K562 (cell line): Measurements from ENCODE around the gene SIRT2. TPM values are rescaled to one million over a fixed set of nuclear protein-coding genes. Genes with fewer than 3 reads are reported as not detected.
A peak's percentile ranks its signal among the peaks of the same experiment; 100 is the strongest.

Experiments
- ATAC-seq: fragments of 200-7000 bp; cut with Tn5 transposase; 3 replicates; pipeline ENCODE4 v1.9.1; 2020; ENCODE audit warnings: moderate library complexity
- BruUV-seq: library from RNA; stranded (reverse); fragments of 400-500 nt; replicated peaks from 2 replicates; lab custom pipeline; 2021; lab: Mats Ljungman, UMichigan
- CTCF ChIA-PET: fragments of 300-600 bp; formaldehyde crosslinking; extraction: SDS; loops from one replicate; lab custom pipeline; 2021; ENCODE audit warnings: low intra/inter-chr PET ratio; lab: Yijun Ruan, JAX
- POLR2A ChIA-PET: fragments of 300-600, 350-650 bp; sonication (Branson Sonifier 250); formaldehyde crosslinking; extraction: SDS; loops from one replicate; lab custom pipeline; 2021; ENCODE audit warnings: antibody characterized with exemption, inconsistent platforms; lab: Yijun Ruan, JAX
- DNase-seq, 4 experiments: peaks; one replicate each; pipeline versions ENCODE4 v3.0.0 to v3.0.0-alpha.2; 2011 to 2018; ENCODE audit warnings: low spot score in 3 of 4, mixed read lengths in 3 of 4; ENCODE audit errors: extremely low read depth in 1 of 4
- FAIRE-seq: peaks from 2 replicates; lab custom pipeline; 2011; peaks lifted over from hg19 to GRCh38; lab: Jason Lieb, UNC
- H2AFZ ChIP-seq: 2 replicates; pipeline ENCODE4 v1.6.0; 2011; ENCODE audit warnings: low read depth, low read length, control low read depth, inconsistent platforms
- H3K27ac ChIP-seq: fragments of 200-600 bp; 3 replicates; pipeline ENCODE4 v1.8.0; 2011; ENCODE audit warnings: low read depth, mild to moderate bottlenecking, control low read depth, inconsistent platforms, low read length, moderate library complexity, mixed read lengths; ENCODE audit errors: extremely low read depth
- H3K27me3 ChIP-seq, 2 experiments: fragments of 300-600 bp in 1 of 2; 2 replicates in 1 of 2; 3 replicates in 1 of 2; pipeline versions ENCODE4 v1.6.0 to v1.8.0; 2011; ENCODE audit warnings: inconsistent platforms in 2 of 2, low read length in 2 of 2, mild to moderate bottlenecking in 1 of 2, mixed read lengths in 1 of 2, moderate library complexity in 1 of 2; ENCODE audit not compliant: control insufficient read depth in 2 of 2, insufficient read depth in 2 of 2
- H3K36me3 ChIP-seq: fragments of 300-600 bp; 3 replicates; pipeline ENCODE4 v1.8.0; 2011; ENCODE audit warnings: mild to moderate bottlenecking, low read length, inconsistent platforms; ENCODE audit not compliant: control insufficient read depth, insufficient read depth
- H3K4me1 ChIP-seq, 2 experiments: fragments of 200-600 bp in 1 of 2; replicated peaks in 1 of 2; 2 replicates in 1 of 2; 3 replicates in 1 of 2; pipeline versions ENCODE4 v1.5.1 to v1.8.0; 2011; ENCODE audit warnings: inconsistent platforms in 2 of 2, low read length in 2 of 2, mild to moderate bottlenecking in 1 of 2, mixed read lengths in 1 of 2, moderate library complexity in 1 of 2; ENCODE audit not compliant: control insufficient read depth in 2 of 2, insufficient read depth in 2 of 2
- H3K4me2 ChIP-seq: 2 replicates; pipeline ENCODE4 v1.6.1; 2011; ENCODE audit warnings: low read length, control low read depth, inconsistent platforms, mixed read lengths; ENCODE audit not compliant: insufficient read depth
- H3K4me3 ChIP-seq: fragments of 200-600 bp; sonication (generic), shearing (Covaris generic); 2 replicates; pipeline ENCODE4 v1.5.1; 2016; ENCODE audit warnings: control low read depth, inconsistent platforms
- H3K79me2 ChIP-seq: fragments of 200-600 bp; 3 replicates; pipeline ENCODE4 v1.8.0; 2011; ENCODE audit warnings: low read length, inconsistent platforms; ENCODE audit not compliant: control insufficient read depth, insufficient read depth
- H3K9ac ChIP-seq, 2 experiments: 2 replicates each; pipeline versions ENCODE4 v1.6.0 to v1.6.1; 2011; ENCODE audit warnings: low read depth in 2 of 2, low read length in 2 of 2, control low read depth in 1 of 2, inconsistent platforms in 1 of 2, mild to moderate bottlenecking in 1 of 2, mixed read lengths in 1 of 2; ENCODE audit not compliant: insufficient read depth in 1 of 2
- H3K9me1 ChIP-seq: one replicate; pipeline ENCODE4 v1.6.0; 2011; ENCODE audit warnings: inconsistent platforms, mild to moderate bottlenecking, low read length, moderate library complexity; ENCODE audit not compliant: control insufficient read depth, insufficient read depth
- H3K9me3 ChIP-seq: replicated peaks from 2 replicates; pipeline ENCODE4 v1.5.1; 2011; ENCODE audit warnings: low read depth, low read length, inconsistent platforms; ENCODE audit not compliant: control insufficient read depth, insufficient read depth
- H4K20me1 ChIP-seq: replicated peaks from 2 replicates; pipeline ENCODE4 v1.6.1; 2011; ENCODE audit warnings: low read length, inconsistent platforms, mixed read lengths; ENCODE audit not compliant: control insufficient read depth, insufficient read depth
- ATF3 ChIP-seq, 2 experiments: fragments of 450-650 bp in 1 of 2; sonication (generic) in 1 of 2; formaldehyde crosslinking in 1 of 2; IDR thresholded peaks in 1 of 2; conservative IDR thresholded peaks in 1 of 2; 2 replicates each; pipeline versions ENCODE4 v1.6.1 to v1.8.1; 2016 to 2023; ENCODE audit warnings: mild to moderate bottlenecking in 2 of 2, moderate library complexity in 2 of 2, inconsistent platforms in 1 of 2, missing genetic modification reagents in 1 of 2
- ATF7 ChIP-seq: fragments of 450-650 bp; IDR thresholded peaks from 2 replicates; pipeline ENCODE4 v1.7.1; 2014; ENCODE audit warnings: mild to moderate bottlenecking, moderate library complexity
- CHD4 ChIP-seq: fragments of 200-600 bp; sonication (generic); IDR thresholded peaks from 3 replicates; pipeline ENCODE4 v1.6.1; 2012; ENCODE audit warnings: low read depth, mild to moderate bottlenecking, mixed read lengths, low read length, inconsistent platforms; ENCODE audit not compliant: insufficient read depth, insufficient replicate concordance, poor library complexity, severe bottlenecking
- CTCF ChIP-seq, 3 experiments: IDR thresholded peaks in 2 of 3; conservative IDR thresholded peaks in 1 of 3; 2 replicates each; pipeline ENCODE4 v1.5.1; 2011 to 2012; ENCODE audit warnings: low read length in 3 of 3, mild to moderate bottlenecking in 3 of 3, control low read depth in 2 of 3, improper control_type of control experiment in 1 of 3, inconsistent platforms in 1 of 3, low read depth in 1 of 3, mixed read lengths in 1 of 3, moderate library complexity in 1 of 3; ENCODE audit not compliant: insufficient read depth in 2 of 3
- KAT8 ChIP-seq: fragments of 450-650 bp; IDR thresholded peaks from 2 replicates; pipeline ENCODE4 v1.6.1; 2016; ENCODE audit warnings: low read depth, mild to moderate bottlenecking
- KLF1 ChIP-seq: fragments of 450-650 bp; IDR thresholded peaks from 2 replicates; pipeline ENCODE4 v1.6.1; 2016; ENCODE audit warnings: missing genetic modification characterization, missing compliant biosample characterization
- MEF2A ChIP-seq: IDR thresholded peaks from 2 replicates; pipeline ENCODE4 v1.6.1; 2011; ENCODE audit warnings: low read depth, mild to moderate bottlenecking, low read length, moderate library complexity; ENCODE audit not compliant: control insufficient read depth
- NFYB ChIP-seq: IDR thresholded peaks from 2 replicates; pipeline ENCODE4 v1.6.1; 2011; ENCODE audit warnings: mild to moderate bottlenecking, moderate library complexity; ENCODE audit not compliant: insufficient read length; ENCODE audit errors: extremely low read depth
- RB1 ChIP-seq: fragments of 450-650 bp; IDR thresholded peaks from 2 replicates; pipeline ENCODE4 v1.6.1; 2017; ENCODE audit warnings: low read depth, mild to moderate bottlenecking
- SNIP1 ChIP-seq: fragments of 450-650 bp; IDR thresholded peaks from 2 replicates; pipeline ENCODE4 v1.7.1; 2017; ENCODE audit warnings: low read depth, mild to moderate bottlenecking
- WHSC1 ChIP-seq: IDR thresholded peaks from one replicate; pipeline ENCODE4 v1.6.1; 2012; ENCODE audit warnings: low read length, control low read depth, inconsistent platforms
- ZNF639 ChIP-seq, 2 experiments: fragments of 200-800 bp in 1 of 2; sonication (Bioruptor generic) in 1 of 2; sonication (generic) in 1 of 2; formaldehyde crosslinking in 1 of 2; IDR thresholded peaks in 1 of 2; conservative IDR thresholded peaks in 1 of 2; 2 replicates each; pipeline versions ENCODE4 v1.5.0 to v1.6.1; 2016 to 2020; ENCODE audit warnings: missing compliant biosample characterization in 1 of 2, missing genetic modification characterization in 1 of 2, missing genetic modification reagents in 1 of 2
- WGBS: fragments of 100-300 bp; shearing (Covaris generic); methylation state at CpG from one replicate; pipeline ENCODE4 v1.1.6; 2016; ENCODE audit warnings: low coverage, mixed read lengths; ENCODE audit not compliant: insufficient coverage; ENCODE audit errors: missing lambda C conversion rate; 5-methylcytosine and 5-hydroxymethylcytosine counted together
- in situ Hi-C: fragments of 300-500 bp; cut with MboI; formaldehyde crosslinking; loops from 4 replicates; pipeline ENCODE4 v1.15.0; 2018; ENCODE audit warnings: inconsistent platforms, mixed read lengths
- intact Hi-C: fragments of 100-400 bp; cut with micrococcal nuclease; formaldehyde crosslinking; loops from 2 replicates; pipeline ENCODE4 v1.14.2; 2022
- polyA plus RNA-seq, 8 experiments: library from polyadenylated mRNA; depleted of rRNA in 4 of 8; stranded (reverse) in 5 of 8; unstranded in 3 of 8; fragments of >200 nt; fragmentation: Nextera tagmentation in 2 of 8; fragmentation: Illumina TruSeq in 1 of 8; extraction: Ambion mirVana in 2 of 8; extraction: Trizol in 1 of 8; gene quantifications; 2 replicates each; pipeline versions ENCODE4 v1.2.1 to v1.2.3, GENCODE V29; 2011 to 2014; ENCODE audit warnings: inconsistent platforms in 1 of 8, missing spikeins in 1 of 8
- total RNA-seq, 7 experiments: library from RNA; depleted of rRNA in 6 of 7; stranded (reverse); fragments of >200 nt in 6 of 7; fragmentation: Illumina TruSeq in 2 of 7; extraction: Trizol in 2 of 7; gene quantifications; 2 replicates each; pipeline versions ENCODE4 v1.2.1 to v1.2.3, GENCODE V29; 2011 to 2021; ENCODE audit warnings: low replicate concordance in 1 of 7

The SIRT2 gene
- total and polyA plus RNA-seq, 9 of the 15 experiments (the other 6 are each of a cell fraction or from before 2014, with no cell fraction given), result 2.3 to 35.2 (median 22.9) TPM

- TF ChIP-seq CTCF (IDR thresholded peaks at IDR 0.05 in 2 of 3, conservative IDR thresholded peaks at IDR 0.05 in 1 of 3; ENCODE audit: insufficient read depth in 2 of 3, low read depth in 1 of 3, low read length in 3 of 3) (peak; percentile 20 to 31 (median 26); a peak in 3 of 6 replicates), RB1 (no peak), KAT8 (no peak), KLF1 (tag) (no peak), MEF2A (no peak), ATF3 (IDR thresholded peaks at IDR 0.05) (no peak), ATF3 (CRISPR knock-in tag; conservative IDR thresholded peaks at IDR 0.05) (no peak)
Measured at GRCh38 chr19:38917921-38918491, 18.6 kb upstream of the SIRT2 start (continued).

- Histone ChIP-seq H3K9me1 (no peaks in the 10 kb centered on the region), H3K79me2 (no peaks in the 10 kb centered on the region), H3K4me2 (no peak overlapping the region), H4K20me1 (no peaks in the 10 kb centered on the region), H3K4me3 (no peak overlapping the region), H2AFZ (no peak overlapping the region), H3K4me1 (peaks cover 0 to 43% of the 10 kb centered on the region in 2 experiments; a peak in 3 of 5 replicates), H3K36me3 (peaks cover 25% of the 10 kb centered on the region; the same call in 1 of the 3 replicates), H3K27ac (no peak overlapping the region), H3K27me3 (no peaks in the 10 kb centered on the region), H3K9ac (peak overlapping the region in 1 of 2 experiments; percentile 37; a peak in 2 of 4 replicates), H3K9me3 (no peaks in the 10 kb centered on the region)
- FAIRE-seq (no peak), ATAC-seq (no peak), DNase-seq (peak in 1 of 4 experiments; percentile 14)
- ChIA-PET POLR2A (interaction anchor here (1.2 kb wide), 1 partner anchor 13 kb away, joined by 3 read pairs; no protein-coding TSS in a partner anchor), CTCF (no interaction called here)
- no peak for TF ChIP-seq NFYB
- no peak for TF ChIP-seq ZNF639 (CRISPR knock-in tag; conservative IDR thresholded peaks at IDR 0.05 in 1 of 2, IDR thresholded peaks at IDR 0.05 in 1 of 2)
- no peak for TF ChIP-seq SNIP1
- TF ChIP-seq ATF7, result no peak
- TF ChIP-seq CHD4, result no peak
- no peak for TF ChIP-seq WHSC1
- in situ Hi-C loops (no loop called here), intact Hi-C loops (no loop called here)
- no TSS peak for BruUV-seq
- WGBS, result 80% methylated on average over 7 of the region's 9 CpGs
Measured at GRCh38 chr19:38917516-38917915, 18.1 kb upstream of the SIRT2 start.
